ENCODE results near the gene CBX5.

The CBX5 gene

DNA sequence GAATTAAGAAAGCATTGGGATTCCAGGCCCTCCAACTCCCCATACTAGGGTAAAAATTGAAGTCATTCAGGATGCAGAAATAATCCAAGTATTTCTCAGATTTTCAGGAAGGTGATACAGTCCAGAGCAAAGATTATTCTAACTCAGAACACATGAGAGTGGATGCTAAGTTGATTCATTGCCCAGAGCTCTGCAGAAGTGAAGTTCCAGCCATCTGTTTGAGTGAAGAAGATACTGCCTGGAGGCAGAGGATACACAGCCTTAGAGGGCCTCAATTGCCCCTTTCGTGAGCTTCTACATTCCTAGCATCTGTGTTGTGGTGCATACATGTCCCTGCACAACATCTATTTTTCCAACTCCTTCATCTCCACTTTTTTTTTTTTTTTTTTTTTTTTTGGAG lies 54.3 kb downstream of the CBX5 start:
- no peak for DNase-seq (ENCODE audit: low read depth in 2 of 2)

- peak; percentile 92 to 93 for DNase-seq (ENCODE audit: low read depth in 2 of 2)
Measured at GRCh38 chr12:54222609-54223008, 57.3 kb downstream of the CBX5 start.

- DNase-seq (ENCODE audit: low read depth in 2 of 2): no peak
Measured at GRCh38 chr12:54221402-54221984, 58.4 kb downstream of the CBX5 start.

DNA sequence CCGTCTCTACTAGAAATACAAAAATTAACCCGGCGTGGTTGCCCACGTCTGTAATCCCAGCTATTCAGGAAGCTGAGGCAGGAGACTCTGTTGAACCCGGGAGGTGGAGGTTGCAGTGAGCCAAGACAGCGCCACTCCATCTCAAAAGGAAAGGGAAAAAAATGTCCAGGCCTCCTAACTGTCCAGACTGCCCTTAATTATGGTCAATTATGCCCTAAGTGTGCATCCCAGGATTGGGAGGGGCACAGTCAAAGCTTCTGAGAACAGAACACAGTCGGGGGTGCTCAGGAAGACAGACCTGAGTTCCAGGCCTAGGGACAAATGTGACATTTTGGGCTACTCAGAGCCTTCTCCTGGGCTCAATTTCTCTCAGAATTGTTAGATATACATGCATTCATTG lies 59.4 kb downstream of the CBX5 start:
- no peak for DNase-seq (ENCODE audit: low read depth in 2 of 2)

DNA sequence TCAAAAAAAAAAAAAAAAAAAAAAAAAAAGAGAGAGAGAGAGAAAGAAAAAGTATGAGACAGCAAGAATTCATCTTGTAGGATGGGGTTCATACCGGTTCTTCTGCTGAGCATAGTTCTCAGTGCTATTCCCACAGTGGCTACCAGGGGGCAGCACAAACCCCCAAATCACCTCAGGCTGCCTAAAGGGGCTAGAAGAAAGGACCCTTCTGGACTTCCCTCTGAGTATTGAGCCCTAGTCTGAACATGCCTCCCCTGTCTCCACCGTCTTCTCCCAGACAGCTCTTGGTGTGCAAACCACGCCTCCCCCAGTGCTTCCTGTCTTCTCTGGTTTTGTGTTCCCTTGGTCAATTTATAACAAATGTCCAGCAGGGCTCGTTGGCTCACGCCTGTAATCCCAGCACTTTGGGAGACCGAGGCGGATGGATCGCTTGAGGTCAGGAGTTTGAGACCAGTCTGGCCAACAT lies 59.8 kb downstream of the CBX5 start:
- DNase-seq (ENCODE audit: low read depth in 2 of 2): peak in 1 of 2 experiments; percentile 40

- no peak for DNase-seq (ENCODE audit: low read depth in 2 of 2)
Measured at GRCh38 chr12:54217774-54218241, 62.1 kb downstream of the CBX5 start.

DNA sequence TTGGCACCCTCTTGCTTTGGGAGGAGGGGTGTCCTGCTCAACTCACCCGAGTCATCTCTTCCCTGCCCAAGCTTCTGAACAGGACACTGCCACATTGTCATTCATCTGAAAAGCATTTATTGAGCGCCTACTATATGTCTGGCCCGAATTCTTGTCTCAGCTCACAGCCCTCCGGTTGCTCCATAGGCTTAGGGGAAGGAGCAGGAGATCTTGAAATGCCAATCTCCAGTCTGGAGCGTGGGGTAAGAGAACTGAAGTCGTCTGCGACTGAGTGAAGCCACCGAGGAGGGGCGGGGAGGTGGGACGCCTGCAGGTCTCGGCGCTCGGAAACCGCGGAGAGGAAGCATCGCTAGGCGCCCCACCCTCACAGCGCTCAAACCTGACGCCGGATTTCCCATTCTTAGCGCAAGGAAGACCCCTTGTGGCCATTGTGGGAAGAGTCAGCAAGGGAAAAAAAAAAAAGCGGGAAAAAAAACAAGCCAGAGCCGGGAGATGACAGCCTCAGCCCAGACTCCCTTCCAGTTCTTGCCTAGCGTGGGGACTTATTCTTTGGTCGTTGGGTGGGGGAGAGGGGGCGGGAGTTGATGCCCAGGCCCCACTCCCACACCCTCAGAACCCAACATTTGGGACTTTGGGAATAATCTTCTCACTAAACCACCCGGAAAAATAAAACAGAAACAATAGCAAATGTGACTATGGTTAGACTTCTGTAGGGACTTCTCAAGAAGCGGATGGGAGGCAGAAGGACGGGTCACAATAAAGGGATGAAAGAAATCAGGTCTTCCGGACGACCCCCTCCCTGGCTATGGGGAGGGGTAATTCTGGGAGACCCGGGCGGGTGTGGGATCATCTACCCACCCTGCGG lies 62.9 kb downstream of the CBX5 start:
- DNase-seq (ENCODE audit: low read depth in 2 of 2): peak in 1 of 2 experiments; percentile 52

DNA sequence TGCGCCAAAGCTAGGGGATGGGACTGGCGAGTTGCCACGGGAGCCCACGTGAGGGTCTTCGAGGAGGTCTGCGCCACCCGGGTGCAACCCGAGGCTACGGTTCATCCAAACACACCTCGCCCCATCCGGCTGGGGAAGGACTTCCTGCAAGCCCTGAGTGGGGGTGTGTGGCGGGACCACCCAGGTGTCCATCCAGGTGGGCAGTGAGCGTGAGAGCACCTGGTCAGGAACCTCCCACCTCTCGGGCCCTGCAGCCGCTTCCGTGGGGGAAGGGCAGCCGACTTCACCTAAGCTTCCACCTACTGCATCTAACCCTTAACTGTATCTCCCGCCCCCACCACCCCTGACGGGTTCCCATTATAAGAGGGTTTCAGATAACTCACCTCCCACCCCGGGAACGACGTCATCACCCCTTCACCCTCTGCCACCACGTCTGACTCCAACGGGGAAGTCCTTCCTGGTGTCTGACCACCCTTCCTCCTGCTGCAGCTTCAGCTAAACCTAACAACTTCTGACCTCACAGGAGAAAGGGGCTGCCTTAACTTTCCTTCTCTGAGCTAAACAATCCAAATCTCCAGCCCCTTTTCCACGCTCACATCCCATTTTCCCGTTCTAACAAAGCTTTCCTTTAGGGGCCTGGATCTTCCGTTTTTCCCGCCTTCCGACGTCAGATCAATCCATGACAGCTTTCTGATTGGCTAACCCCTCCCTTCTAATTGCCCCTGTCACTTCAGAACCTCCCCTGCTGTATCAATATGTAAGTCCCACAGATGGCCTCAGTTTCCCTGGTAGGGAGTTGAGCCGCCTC lies 63.7 kb downstream of the CBX5 start:
- no peak for DNase-seq (ENCODE audit: low read depth in 2 of 2)

DNA sequence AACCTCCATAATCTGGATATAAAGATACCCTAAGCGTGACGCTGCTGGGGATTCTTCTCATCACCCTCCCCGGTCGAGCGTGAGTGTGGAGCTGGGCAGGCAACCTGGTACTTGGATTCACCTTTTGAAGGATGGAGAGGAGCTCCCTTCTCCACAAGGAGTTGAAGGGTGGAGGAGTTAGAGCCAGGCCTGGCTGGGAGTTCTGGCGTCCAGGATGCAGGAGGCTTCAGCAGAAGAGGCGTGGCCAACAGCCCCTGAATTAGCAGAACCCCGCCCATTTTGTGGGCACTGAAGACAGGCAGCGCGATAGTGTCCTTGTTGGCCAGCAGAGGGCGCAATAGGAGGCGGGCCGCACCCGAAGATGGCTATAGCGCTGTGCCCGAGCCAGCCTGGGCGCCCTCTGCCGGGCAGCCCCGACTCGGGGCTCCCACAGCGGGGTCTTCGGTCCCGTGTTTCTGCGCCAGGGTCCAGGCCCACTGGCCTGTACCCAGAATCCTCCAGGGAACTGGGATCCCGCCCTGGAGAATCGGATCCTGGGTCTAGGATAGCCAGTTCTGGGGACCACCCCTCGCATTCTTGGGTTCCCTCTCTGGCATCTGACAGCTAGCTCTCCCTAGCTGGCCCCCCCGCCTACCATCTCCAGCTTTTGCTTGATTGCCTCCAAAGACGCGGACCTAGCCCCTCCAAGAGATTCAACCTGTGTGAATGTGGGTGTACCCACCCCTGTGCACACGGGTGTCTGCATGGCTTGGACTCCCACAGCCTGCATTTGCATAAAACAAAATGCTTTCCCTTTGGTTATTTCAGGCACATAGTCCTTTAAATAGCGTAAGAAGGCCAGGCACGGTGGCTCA lies 65.1 kb downstream of the CBX5 start:
- peak; percentile 69 to 73 for DNase-seq (ENCODE audit: low read depth in 2 of 2)

- no peak for DNase-seq (ENCODE audit: low read depth in 2 of 2)
Measured at GRCh38 chr12:54213079-54213478, 66.8 kb downstream of the CBX5 start.

DNA sequence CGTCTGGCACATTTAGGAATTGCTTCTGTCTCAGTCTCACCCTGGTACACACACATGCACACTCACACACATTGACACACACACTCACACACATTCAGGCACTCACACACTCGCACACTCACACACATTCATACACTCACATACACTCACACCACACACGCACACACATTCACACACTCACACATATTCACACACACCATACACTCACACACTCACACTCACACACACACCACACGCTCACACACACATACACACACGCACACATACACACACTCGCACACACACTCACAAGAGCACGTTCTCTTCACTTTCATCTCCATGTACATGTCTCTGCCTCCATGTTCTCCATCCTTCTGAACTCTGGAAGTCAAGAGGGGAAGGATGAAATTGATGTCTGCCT lies 68.0 kb downstream of the CBX5 start:
- no peak for DNase-seq (ENCODE audit: low read depth in 2 of 2)

- no peak for DNase-seq (ENCODE audit: low read depth in 2 of 2)
Measured at GRCh38 chr12:54210400-54210790, 69.5 kb downstream of the CBX5 start.

DNA sequence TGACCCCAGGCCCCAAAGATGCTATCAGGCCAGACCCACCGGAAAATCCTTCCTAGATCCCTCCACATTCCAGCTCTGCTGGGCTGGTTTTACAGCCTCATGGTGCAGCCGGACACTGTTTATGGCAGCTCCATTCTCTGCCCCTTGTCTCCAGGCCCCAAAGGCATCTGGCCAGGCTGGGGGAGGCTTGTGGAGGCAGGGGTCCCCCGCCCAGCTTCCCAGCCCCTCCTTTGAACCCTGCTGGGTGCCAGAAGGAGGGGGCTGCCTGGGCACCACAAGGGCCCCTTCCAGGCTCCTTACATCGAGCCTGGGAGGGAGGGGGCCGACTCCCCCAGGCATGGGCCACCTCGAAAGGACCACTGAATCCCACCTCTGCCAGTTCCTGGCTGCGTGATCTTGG lies 71.3 kb downstream of the CBX5 start:
- no peak for DNase-seq (ENCODE audit: low read depth in 2 of 2)

DNA sequence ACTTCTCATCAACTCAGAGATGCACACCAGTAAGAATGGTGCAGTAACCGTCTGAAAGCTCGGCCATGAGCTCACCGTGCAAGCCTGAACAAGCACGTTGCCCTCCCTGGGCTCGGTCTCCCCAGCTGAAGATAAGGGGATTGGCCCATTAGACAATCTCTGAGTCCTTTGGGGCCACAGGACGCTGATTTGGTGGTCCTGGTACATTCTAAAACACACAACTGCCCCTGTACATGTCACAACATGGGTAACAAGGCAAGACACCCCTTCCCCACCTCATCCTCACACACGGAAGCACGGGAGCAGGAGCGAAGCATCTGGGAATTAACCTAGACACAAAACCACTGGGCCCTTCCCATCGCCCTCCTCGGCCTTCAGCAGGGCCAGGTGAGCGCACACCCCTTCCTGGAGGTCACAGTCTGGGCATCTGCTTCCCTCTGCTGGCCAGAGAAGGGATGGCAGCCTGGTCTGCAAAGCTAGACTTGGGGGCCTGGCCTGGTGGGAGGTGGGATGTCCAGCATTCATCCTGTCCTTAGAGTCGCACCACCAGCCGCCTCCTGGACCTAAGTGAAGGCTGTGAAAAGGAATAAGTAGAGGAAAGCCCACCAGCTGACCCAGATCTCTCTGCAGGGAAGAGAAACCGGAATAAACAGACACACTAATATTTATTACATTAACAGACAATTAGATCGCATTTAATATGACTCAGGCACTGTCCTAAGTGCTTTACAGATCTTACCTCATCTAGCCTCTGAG lies 72.2 kb downstream of the CBX5 start:
- no peak for DNase-seq (ENCODE audit: low read depth in 2 of 2)

- DNase-seq (ENCODE audit: low read depth in 2 of 2): no peak
Measured at GRCh38 chr12:54206791-54207190, 73.1 kb downstream of the CBX5 start.

DNA sequence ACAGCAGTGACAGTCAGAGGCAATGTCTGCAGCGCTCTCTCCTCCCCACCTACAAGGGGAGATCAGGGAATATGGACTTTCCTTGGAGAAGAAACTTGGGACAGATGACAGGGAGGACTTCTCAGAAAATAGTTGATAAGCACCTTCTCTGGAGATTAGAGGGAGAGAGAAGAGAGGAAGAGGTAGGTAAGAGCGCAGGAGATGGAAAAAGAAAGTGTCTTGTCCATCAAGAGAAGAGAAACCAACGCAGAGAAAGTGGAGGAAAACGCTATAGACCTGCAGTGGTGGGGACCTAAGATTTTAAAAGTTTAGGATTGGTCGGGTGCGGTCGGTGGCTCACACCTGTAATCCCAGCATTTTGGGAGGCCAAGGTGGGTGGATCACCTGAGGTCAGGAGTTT lies 75.6 kb downstream of the CBX5 start:
- no peak for DNase-seq (ENCODE audit: low read depth in 2 of 2)

- DNase-seq (ENCODE audit: low read depth in 2 of 2): peak in 1 of 2 experiments; percentile 43
Measured at GRCh38 chr12:54201001-54201794, 78.7 kb downstream of the CBX5 start.

- no peak for DNase-seq (ENCODE audit: low read depth in 2 of 2)
Measured at GRCh38 chr12:54200412-54200811, 79.5 kb downstream of the CBX5 start.

GRCh38 chr12:54199917-54200316 lies 80.0 kb downstream of the CBX5 start:
- DNase-seq (ENCODE audit: low read depth in 2 of 2): no peak

GRCh38 chr12:54199034-54199433 lies 80.9 kb downstream of the CBX5 start:
- DNase-seq (ENCODE audit: low read depth in 2 of 2): no peak
